ENCODE measurements around the gene TLR5.

Gene TLR5

GRCh38 chr1:223095870-223096269, 47.2 kb downstream of the TLR5 start:
- no peak overlapping the region for H3K4me3 ChIP-seq (ENCODE audit: low read length)
- no peak for DNase-seq (ENCODE audit: low read depth)
- no peak for TF ChIP-seq CTCF (conservative IDR thresholded peaks at IDR 0.05; ENCODE audit: low read depth, low read length)

- H3K4me3 ChIP-seq (ENCODE audit: low read length) = no peak overlapping the region
- no peak for DNase-seq (ENCODE audit: low read depth)
- TF ChIP-seq CTCF (conservative IDR thresholded peaks at IDR 0.05; ENCODE audit: low read depth, low read length) = no peak
Observed at GRCh38 chr1:223091896-223092295, 51.2 kb downstream of the TLR5 start.

- H3K4me3 ChIP-seq (ENCODE audit: low read length) = no peak overlapping the region
- no peak for TF ChIP-seq CTCF (conservative IDR thresholded peaks at IDR 0.05; ENCODE audit: low read depth, low read length)
- DNase-seq (ENCODE audit: low read depth) = no peak
Observed at GRCh38 chr1:223089250-223089649, 53.8 kb downstream of the TLR5 start.

GRCh38 chr1:223088713-223089240, 54.3 kb downstream of the TLR5 start:
- no peak for DNase-seq (ENCODE audit: low read depth)
- no peak for TF ChIP-seq CTCF (conservative IDR thresholded peaks at IDR 0.05; ENCODE audit: low read depth, low read length)
- no peak overlapping the region for H3K4me3 ChIP-seq (ENCODE audit: low read length)

GRCh38 chr1:223087291-223088255, 55.5 kb downstream of the TLR5 start:
- no peak for DNase-seq (ENCODE audit: low read depth)
- TF ChIP-seq CTCF (conservative IDR thresholded peaks at IDR 0.05; ENCODE audit: low read depth, low read length) = no peak
- no peak overlapping the region for H3K4me3 ChIP-seq (ENCODE audit: low read length)

- DNase-seq (ENCODE audit: low read depth) = no peak
- TF ChIP-seq CTCF (conservative IDR thresholded peaks at IDR 0.05; ENCODE audit: low read depth, low read length) = no peak
- no peak overlapping the region for H3K4me3 ChIP-seq (ENCODE audit: low read length)
Observed at GRCh38 chr1:223084464-223084866, 58.6 kb downstream of the TLR5 start.

GRCh38 chr1:223083831-223084230, 59.2 kb downstream of the TLR5 start:
- H3K4me3 ChIP-seq (ENCODE audit: low read length) = no peak overlapping the region
- no peak for DNase-seq (ENCODE audit: low read depth)
- no peak for TF ChIP-seq CTCF (conservative IDR thresholded peaks at IDR 0.05; ENCODE audit: low read depth, low read length)

All from retinal pigment epithelial cell (primary cell).